MM.1S (cell line): Measurements from ENCODE around the gene CLEC19A.

Source experiments
- DNase-seq: peaks from one replicate; pipeline ENCODE4 v3.0.0-alpha.2; 2015
- H2AFZ ChIP-seq: fragments of 300-600 bp; sonication (generic); 2 replicates; pipeline ENCODE4 v1.6.0; 2016; ENCODE audit warnings: antibody characterized with exemption, low read length
- H3F3A ChIP-seq: fragments of 300-600 bp; sonication (generic); 2 replicates; pipeline ENCODE4 v1.6.1; 2016; ENCODE audit warnings: mild to moderate bottlenecking, antibody characterized with exemption, low read length, moderate library complexity, mixed read lengths; ENCODE audit not compliant: insufficient read depth
- H3K27ac ChIP-seq: fragments of 300-600 bp; sonication (generic); 2 replicates; pipeline ENCODE4 v1.5.1; 2016; ENCODE audit warnings: mild to moderate bottlenecking, low read length
- H3K27me3 ChIP-seq: fragments of 300-600 bp; sonication (generic); replicated peaks from 2 replicates; pipeline ENCODE4 v1.6.0; 2016; ENCODE audit warnings: low read length; ENCODE audit not compliant: insufficient read depth
- H3K36me3 ChIP-seq: fragments of 300-600 bp; sonication (generic); replicated peaks from 2 replicates; pipeline ENCODE4 v1.6.1; 2016; ENCODE audit warnings: mild to moderate bottlenecking, low read length, mixed read lengths; ENCODE audit not compliant: insufficient read depth
- H3K4me1 ChIP-seq: fragments of 300-600 bp; sonication (generic); 2 replicates; pipeline ENCODE4 v1.6.1; 2016; ENCODE audit warnings: low read length, mixed read lengths
- H3K4me2 ChIP-seq: fragments of 300-600 bp; sonication (generic); 2 replicates; pipeline ENCODE4 v1.6.0; 2016; ENCODE audit warnings: low read depth, low read length
- H3K4me3 ChIP-seq: fragments of 300-600 bp; sonication (generic); 2 replicates; pipeline ENCODE4 v1.5.1; 2016; ENCODE audit warnings: low read length, mixed read lengths
- H3K79me2 ChIP-seq: fragments of 300-600 bp; sonication (generic); 2 replicates; pipeline ENCODE4 v1.6.1; 2016; ENCODE audit warnings: mixed run types, low read length, mixed read lengths
- H3K9ac ChIP-seq: fragments of 300-600 bp; sonication (generic); 2 replicates; pipeline ENCODE4 v1.6.1; 2016; ENCODE audit warnings: low read length, mixed read lengths
- H3K9me2 ChIP-seq: fragments of 300-600 bp; sonication (generic); replicated peaks from 2 replicates; pipeline ENCODE4 v1.6.1; 2016; ENCODE audit warnings: mild to moderate bottlenecking, low read length, mixed read lengths; ENCODE audit not compliant: insufficient read depth
- H3K9me3 ChIP-seq: fragments of 300-600 bp; sonication (generic); replicated peaks from 2 replicates; pipeline ENCODE4 v1.6.1; 2016; ENCODE audit warnings: mild to moderate bottlenecking, low read length, mixed read lengths; ENCODE audit not compliant: insufficient read depth
- H4K20me1 ChIP-seq: fragments of 300-600 bp; sonication (generic); 2 replicates; pipeline ENCODE4 v1.6.1; 2016; ENCODE audit warnings: mild to moderate bottlenecking, low read length, moderate library complexity, mixed read lengths; ENCODE audit not compliant: insufficient read depth
- EZH2 ChIP-seq: fragments of 300-600 bp; sonication (generic); optimal IDR thresholded peaks from 2 replicates; pipeline ENCODE3; 2017; ENCODE audit warnings: low read depth, mild to moderate bottlenecking, antibody characterized with exemption, low read length, mixed read lengths
- EZH2phosphoT487 ChIP-seq: fragments of 300-600 bp; sonication (generic); IDR thresholded peaks from 2 replicates; pipeline ENCODE4 v1.6.1; 2018; ENCODE audit warnings: antibody characterized with exemption, low read length
- TF ChIP-seq, protein P1 (sequence below): fragments of 300-600 bp; sonication (generic); IDR thresholded peaks from 2 replicates; pipeline ENCODE4 v1.5.1; 2016; ENCODE audit warnings: antibody characterized with exemption, low read length, mixed read lengths

CLEC19A gene

DNA sequence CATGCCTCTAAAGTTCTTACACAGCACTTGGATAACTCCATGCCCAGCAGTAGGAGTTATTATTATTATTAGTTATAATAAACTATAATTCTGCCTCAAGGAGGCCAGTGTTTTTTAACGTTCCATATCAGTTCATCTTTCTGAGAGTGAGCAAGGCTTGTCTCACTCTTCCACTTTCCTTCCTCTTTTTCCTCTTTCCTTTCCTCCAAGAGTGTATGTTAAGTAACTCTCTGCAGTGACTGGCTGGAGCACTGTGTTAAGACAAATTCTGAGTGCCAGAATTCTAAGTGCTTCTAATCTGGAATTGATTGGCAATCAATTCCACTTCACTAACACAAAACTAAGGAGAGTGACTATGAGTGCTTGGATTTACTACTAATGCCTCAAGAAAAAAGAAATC, 16.4 kb downstream of the CLEC19A start:
- no peak for DNase-seq
- H3K36me3 ChIP-seq: no peaks in the 10 kb centered on the region
- H2AFZ ChIP-seq: no peak overlapping the region
- H3K79me2 ChIP-seq: no peaks in the 10 kb centered on the region
- H3K27me3 ChIP-seq: no peaks in the 10 kb centered on the region
- H3K9me3 ChIP-seq: no peaks in the 10 kb centered on the region
- H4K20me1 ChIP-seq: no peaks in the 10 kb centered on the region
- no peaks in the 10 kb centered on the region for H3K9me2 ChIP-seq
- H3K27ac ChIP-seq: no peak overlapping the region
- no peak overlapping the region for H3K4me3 ChIP-seq
- no peaks in the 10 kb centered on the region for H3F3A ChIP-seq
- H3K4me2 ChIP-seq: no peak overlapping the region
- TF ChIP-seq, protein P1, sequence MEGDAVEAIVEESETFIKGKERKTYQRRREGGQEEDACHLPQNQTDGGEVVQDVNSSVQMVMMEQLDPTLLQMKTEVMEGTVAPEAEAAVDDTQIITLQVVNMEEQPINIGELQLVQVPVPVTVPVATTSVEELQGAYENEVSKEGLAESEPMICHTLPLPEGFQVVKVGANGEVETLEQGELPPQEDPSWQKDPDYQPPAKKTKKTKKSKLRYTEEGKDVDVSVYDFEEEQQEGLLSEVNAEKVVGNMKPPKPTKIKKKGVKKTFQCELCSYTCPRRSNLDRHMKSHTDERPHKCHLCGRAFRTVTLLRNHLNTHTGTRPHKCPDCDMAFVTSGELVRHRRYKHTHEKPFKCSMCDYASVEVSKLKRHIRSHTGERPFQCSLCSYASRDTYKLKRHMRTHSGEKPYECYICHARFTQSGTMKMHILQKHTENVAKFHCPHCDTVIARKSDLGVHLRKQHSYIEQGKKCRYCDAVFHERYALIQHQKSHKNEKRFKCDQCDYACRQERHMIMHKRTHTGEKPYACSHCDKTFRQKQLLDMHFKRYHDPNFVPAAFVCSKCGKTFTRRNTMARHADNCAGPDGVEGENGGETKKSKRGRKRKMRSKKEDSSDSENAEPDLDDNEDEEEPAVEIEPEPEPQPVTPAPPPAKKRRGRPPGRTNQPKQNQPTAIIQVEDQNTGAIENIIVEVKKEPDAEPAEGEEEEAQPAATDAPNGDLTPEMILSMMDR: no peak
- TF ChIP-seq EZH2phosphoT487: no peak
- TF ChIP-seq EZH2: no peak
- no peaks in the 10 kb centered on the region for H3K4me1 ChIP-seq
- H3K9ac ChIP-seq: no peak overlapping the region

DNA sequence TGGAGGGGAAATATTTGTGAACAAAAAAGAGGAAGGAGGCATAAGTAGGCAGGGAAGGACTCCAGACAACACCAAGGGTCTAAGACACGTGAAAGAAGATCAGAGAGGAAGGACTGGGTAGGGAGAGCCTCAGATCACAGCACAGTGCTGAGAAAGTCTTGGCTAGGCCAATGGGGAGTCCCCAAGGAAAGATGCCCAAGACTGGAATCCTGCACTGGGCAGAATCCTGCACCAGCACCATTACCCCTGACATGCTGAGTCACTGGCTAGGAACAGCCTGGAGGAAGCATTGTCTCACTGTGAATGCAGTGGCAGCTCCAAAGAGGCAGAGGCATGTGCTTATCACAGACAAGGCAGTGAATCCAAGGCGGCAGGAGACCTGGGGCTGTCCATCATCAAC, 19.2 kb downstream of the CLEC19A start:
- H3K4me1 ChIP-seq: no peaks in the 10 kb centered on the region
- no peak for DNase-seq
- no peaks in the 10 kb centered on the region for H3K79me2 ChIP-seq
- H3K27me3 ChIP-seq: no peaks in the 10 kb centered on the region
- H3K9ac ChIP-seq: no peak overlapping the region
- H3K36me3 ChIP-seq: no peaks in the 10 kb centered on the region
- no peak overlapping the region for H3K4me2 ChIP-seq
- no peak overlapping the region for H3K4me3 ChIP-seq
- no peak overlapping the region for H2AFZ ChIP-seq
- no peaks in the 10 kb centered on the region for H3K9me2 ChIP-seq
- H3F3A ChIP-seq: no peaks in the 10 kb centered on the region
- H4K20me1 ChIP-seq: no peaks in the 10 kb centered on the region
- TF ChIP-seq EZH2: no peak
- TF ChIP-seq EZH2phosphoT487: no peak
- TF ChIP-seq, protein P1: no peak
- H3K9me3 ChIP-seq: no peaks in the 10 kb centered on the region
- no peak overlapping the region for H3K27ac ChIP-seq

DNA sequence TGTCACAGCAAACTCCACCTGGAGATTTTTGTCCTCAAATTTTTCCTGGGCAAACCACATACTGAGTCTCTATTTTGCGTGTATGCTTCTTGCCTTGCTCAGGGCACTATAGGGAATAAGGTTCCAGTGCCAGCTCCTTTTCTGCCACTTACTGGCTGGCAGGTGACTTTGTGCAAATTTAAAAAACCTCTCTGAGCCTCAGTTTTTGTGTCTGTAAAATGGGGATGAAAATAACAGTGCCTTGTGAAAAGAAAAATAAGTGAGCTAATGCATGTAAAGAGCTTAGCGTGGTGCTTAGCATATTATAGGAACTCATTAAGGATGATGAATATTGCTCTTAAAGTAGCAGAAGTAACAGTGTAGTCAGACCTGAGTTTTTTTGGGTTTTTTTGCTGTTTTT, 19.9 kb downstream of the CLEC19A start:
- DNase-seq: no peak
- Histone ChIP-seq H3K9me2 (no peaks in the 10 kb centered on the region), H3K27ac (no peak overlapping the region), H3K4me3 (no peak overlapping the region), H3K36me3 (no peaks in the 10 kb centered on the region), H2AFZ (no peak overlapping the region), H3K79me2 (no peaks in the 10 kb centered on the region), H3K27me3 (no peaks in the 10 kb centered on the region), H3K4me1 (no peaks in the 10 kb centered on the region), H3K9ac (no peak overlapping the region), H3K4me2 (no peak overlapping the region), H3K9me3 (no peaks in the 10 kb centered on the region), H3F3A (no peaks in the 10 kb centered on the region), H4K20me1 (no peaks in the 10 kb centered on the region)
- TF ChIP-seq EZH2: no peak
- TF ChIP-seq EZH2phosphoT487: no peak
- TF ChIP-seq, protein P1: no peak
